Spleen (tissue), 11 donors: Measurements from ENCODE around the gene TNFAIP2. TPM values are rescaled to one million over a fixed set of nuclear protein-coding genes. Genes with fewer than 3 reads are reported as not detected.

ENCODE experiments used
- DNase-seq: peaks from one replicate; pipeline ENCODE4 v3.0.0-alpha.2; 2020
- H3K27ac ChIP-seq, 8 donors: fragments of 200-600 bp; sonication (generic) in 7 of 8; 1 replicate in 4 of 8; 2 replicates in 4 of 8; pipeline versions ENCODE4 v1.5.0 to v1.8.0; 2016 to 2021; ENCODE audit warnings: inconsistent platforms in 4 of 8, mild to moderate bottlenecking in 4 of 8, moderate library complexity in 1 of 8
- H3K27me3 ChIP-seq, 7 donors: fragments of 200-600 bp; sonication (generic) in 6 of 7; replicated peaks in 1 of 7; 1 replicate in 4 of 7; 2 replicates in 3 of 7; pipeline versions ENCODE4 v1.5.0 to v1.8.0; 2016 to 2021; ENCODE audit warnings: inconsistent platforms in 3 of 7, mild to moderate bottlenecking in 1 of 7
- H3K36me3 ChIP-seq, 6 donors: fragments of 200-600 bp; sonication (generic) in 5 of 6; 1 replicate in 4 of 6; 2 replicates in 2 of 6; pipeline versions ENCODE4 v1.5.0 to v1.8.0; 2016 to 2021; ENCODE audit warnings: inconsistent platforms in 2 of 6
- H3K4me1 ChIP-seq, 6 donors: fragments of 200-600 bp; sonication (generic) in 5 of 6; 1 replicate in 3 of 6; 2 replicates in 3 of 6; pipeline versions ENCODE4 v1.5.0 to v1.8.0; 2016 to 2021; ENCODE audit warnings: inconsistent platforms in 3 of 6
- H3K4me3 ChIP-seq, 8 donors: fragments of 200-600 bp; sonication (generic) in 7 of 8; 1 replicate in 4 of 8; 2 replicates in 4 of 8; pipeline versions ENCODE4 v1.5.0 to v1.8.0; 2016 to 2021; ENCODE audit warnings: inconsistent platforms in 4 of 8, mild to moderate bottlenecking in 4 of 8, moderate library complexity in 2 of 8
- H3K9me3 ChIP-seq, 8 donors: fragments of 200-600 bp; sonication (generic) in 7 of 8; 1 replicate in 4 of 8; 2 replicates in 4 of 8; pipeline versions ENCODE4 v1.5.0 to v1.8.0; 2016 to 2021; ENCODE audit warnings: inconsistent platforms in 4 of 8
- POLR2A ChIP-seq, 3 donors: fragments of 450-650 bp; IDR thresholded peaks; one replicate each; pipeline ENCODE4 v1.5.1; 2017; ENCODE audit warnings: antibody characterized with exemption in 3 of 3, mild to moderate bottlenecking in 1 of 3
- POLR2AphosphoS5 ChIP-seq, 3 donors: sonication (generic); formaldehyde crosslinking; IDR thresholded peaks; one replicate each; pipeline ENCODE4 v1.5.1; 2017; ENCODE audit warnings: antibody characterized with exemption in 3 of 3
- WGBS, 5 donors: extraction: QIAGEN DNeasy Blood & Tissue Kit in 3 of 5; methylation state at CpG; one replicate each; pipeline versions ENCODE4 v1.1.5 to v1.1.7; 2013 to 2018; 5-methylcytosine and 5-hydroxymethylcytosine counted together
- intact Hi-C: fragments of 100-400 bp; cut with DNase I; formaldehyde crosslinking; loops from one replicate; pipeline ENCODE4 v1.15.0; 2023; ENCODE audit warnings: low total_unique reads
- polyA plus RNA-seq, 3 donors: library from polyadenylated mRNA; stranded (reverse); fragments of 200-250 nt; gene quantifications; one replicate each; pipeline ENCODE4 v1.2.1, GENCODE V29; 2013
- total RNA-seq, 7 donors: library from RNA; depleted of rRNA in 3 of 7; stranded (reverse); fragments of >200 nt in 3 of 7; fragmentation: NEBNext Ultra II Directional in 4 of 7; extraction: Animal tissue kit (Norgen Biotek cat#: 25700) in 4 of 7; gene quantifications; one replicate each; pipeline versions ENCODE4 v1.1.0 to v1.2.1, GENCODE V29; 2016 to 2021
- TF ChIP-seq, protein P1 (sequence below), 11 experiments: fragments of 200-600 bp in 7 of 11; fragments of 450-650 bp in 4 of 11; sonication (generic) in 4 of 11; IDR thresholded peaks in 8 of 11; conservative IDR thresholded peaks in 3 of 11; 1 replicate in 7 of 11; 2 replicates in 4 of 11; pipeline versions ENCODE4 v1.4.0 to v1.8.0; 2016 to 2021; ENCODE audit warnings: antibody characterized with exemption in 11 of 11, inconsistent platforms in 4 of 11, mild to moderate bottlenecking in 1 of 11
- donor health status: healthy with polysubstance abuse.
- donor health status: DM: no; HTN: no; CAD: no; lungs with moderate emphysema.
- donor health status: DM: no; HTN: no; CAD: no.
- donor health status: Bipolar disorder and iron deficiency.
- donor health status: healthy.
- donor health status: DM: no; HTN: no; CAD: no.
- donor health status: DM: yes; HTN: yes; CAD: no.

The TNFAIP2 gene
- total and polyA plus RNA-seq, 10 donors = 90.2 to 410 (median 268) TPM

DNA sequence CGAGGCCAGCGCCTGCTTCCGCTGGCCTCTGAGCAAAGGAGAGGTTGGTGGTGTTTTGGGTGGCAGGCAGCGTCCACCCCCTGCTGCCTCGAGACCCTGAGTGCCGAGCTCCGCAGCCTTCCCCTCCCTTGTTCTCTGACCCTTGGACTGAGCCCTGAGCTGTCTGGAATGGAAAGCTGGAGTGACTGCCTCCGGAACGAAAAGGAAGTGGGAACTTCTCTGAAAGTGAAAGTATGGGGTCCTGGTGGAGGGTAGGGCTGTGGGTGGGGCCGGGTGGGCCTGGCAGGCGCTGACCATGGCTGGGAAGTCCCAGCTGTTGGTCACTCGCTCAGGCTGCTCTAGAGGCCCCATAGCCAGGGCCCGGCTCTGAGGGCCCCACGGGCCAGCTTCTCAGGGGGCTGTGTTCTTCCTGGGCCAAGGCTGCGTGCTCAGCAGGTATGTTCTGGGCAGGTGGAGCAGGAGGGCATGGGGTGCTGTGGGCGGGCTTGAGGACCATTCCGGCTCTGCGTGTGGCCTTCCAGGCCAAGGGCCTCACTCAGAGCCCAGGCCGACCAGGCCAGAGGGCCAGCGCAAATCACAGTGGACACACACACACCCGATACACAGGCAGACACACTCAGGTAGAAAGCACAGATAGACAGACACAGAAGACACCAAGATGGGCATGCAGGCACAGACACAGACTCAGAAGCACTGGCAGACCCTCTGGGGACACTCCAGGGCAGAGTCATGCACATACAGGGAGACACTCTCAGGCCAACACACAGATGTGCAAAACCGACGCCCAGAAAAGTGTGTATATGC, 28.7 kb upstream of the TNFAIP2 start, which contains the start of gene EXOC3L4:
Gene EXOC3L4, plus strand, starts transcription at position 320 of the 804 bp plus-strand sequence. CDS start 5,495 bp downstream, outside the sequence.
- DNase-seq = no peak
- Histone ChIP-seq H3K27me3 (peaks cover 0 to 24% (median 0%) of the 10 kb centered on the region in 7 donors), H3K36me3 (no peaks in the 10 kb centered on the region), H3K4me1 (peaks cover 4 to 65% (median 50%) of the 10 kb centered on the region in 6 donors), H3K27ac (peak within 1 kb of the TSS; percentile 15 to 85 (median 78)), H3K4me3 (peak within 1 kb of the TSS in 5 of 8 donors; percentile 2 to 46 (median 13)), H3K9me3 (no peaks in the 10 kb centered on the region)
- intact Hi-C loops = loop anchor here (10.0 kb wide), 1 partner anchor 400 kb away; no protein-coding TSS in a partner anchor
- TF ChIP-seq POLR2AphosphoS5 (IDR thresholded peaks at IDR 0.05) (peak in 2 of 3 donors; percentile 52 to 55), POLR2A (IDR thresholded peaks at IDR 0.05) (no peak)
- TF ChIP-seq, protein P1, sequence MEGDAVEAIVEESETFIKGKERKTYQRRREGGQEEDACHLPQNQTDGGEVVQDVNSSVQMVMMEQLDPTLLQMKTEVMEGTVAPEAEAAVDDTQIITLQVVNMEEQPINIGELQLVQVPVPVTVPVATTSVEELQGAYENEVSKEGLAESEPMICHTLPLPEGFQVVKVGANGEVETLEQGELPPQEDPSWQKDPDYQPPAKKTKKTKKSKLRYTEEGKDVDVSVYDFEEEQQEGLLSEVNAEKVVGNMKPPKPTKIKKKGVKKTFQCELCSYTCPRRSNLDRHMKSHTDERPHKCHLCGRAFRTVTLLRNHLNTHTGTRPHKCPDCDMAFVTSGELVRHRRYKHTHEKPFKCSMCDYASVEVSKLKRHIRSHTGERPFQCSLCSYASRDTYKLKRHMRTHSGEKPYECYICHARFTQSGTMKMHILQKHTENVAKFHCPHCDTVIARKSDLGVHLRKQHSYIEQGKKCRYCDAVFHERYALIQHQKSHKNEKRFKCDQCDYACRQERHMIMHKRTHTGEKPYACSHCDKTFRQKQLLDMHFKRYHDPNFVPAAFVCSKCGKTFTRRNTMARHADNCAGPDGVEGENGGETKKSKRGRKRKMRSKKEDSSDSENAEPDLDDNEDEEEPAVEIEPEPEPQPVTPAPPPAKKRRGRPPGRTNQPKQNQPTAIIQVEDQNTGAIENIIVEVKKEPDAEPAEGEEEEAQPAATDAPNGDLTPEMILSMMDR (IDR thresholded peaks at IDR 0.05 in 8 of 11, conservative IDR thresholded peaks at IDR 0.05 in 3 of 11) = no peak
- WGBS, 5 donors = 45 to 59% (median 53%) methylated on average over 12 to 23 of the region's 23 CpGs

DNA sequence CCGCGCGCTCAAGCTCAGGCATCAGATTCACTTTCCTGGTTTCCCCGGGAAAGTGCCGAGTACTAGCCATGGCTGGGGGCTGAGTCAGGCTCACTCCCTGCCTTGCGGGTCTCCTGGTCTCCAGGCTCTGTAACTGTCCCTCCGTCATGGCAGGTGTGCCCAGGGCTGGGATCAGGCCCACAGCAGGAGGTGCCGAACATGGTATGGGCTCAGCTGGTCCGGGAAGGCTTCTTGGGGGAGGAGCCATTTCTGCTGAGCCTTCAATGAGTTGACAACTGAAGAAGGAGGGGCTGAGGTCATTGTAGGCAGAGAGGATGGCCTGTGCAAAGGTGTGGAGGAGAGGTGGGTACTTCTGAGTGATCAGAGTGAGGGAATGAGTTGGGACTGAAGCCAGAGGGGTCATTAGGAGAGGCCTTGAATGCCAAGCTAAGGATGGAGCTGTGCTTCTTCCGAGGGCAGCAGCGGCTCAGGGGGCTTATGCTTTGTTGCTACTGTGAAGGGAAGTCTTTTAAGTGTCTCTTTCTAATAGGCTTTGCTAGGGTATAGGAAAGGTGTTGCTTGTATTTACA, 28.0 kb upstream of the TNFAIP2 start:
- Histone ChIP-seq H3K36me3 (no peaks in the 10 kb centered on the region), H3K27ac (peak overlapping the region; percentile 15 to 85 (median 78)), H3K27me3 (peaks cover 0 to 18% (median 0%) of the 10 kb centered on the region in 7 donors), H3K9me3 (no peaks in the 10 kb centered on the region), H3K4me1 (peaks cover 4 to 72% (median 57%) of the 10 kb centered on the region in 6 donors), H3K4me3 (peak overlapping the region in 5 of 8 donors; percentile 2 to 46 (median 13))
- 75 to 90% (median 88%) methylated on average over 10 to 11 of the region's 11 CpGs for WGBS, 5 donors
- intact Hi-C loops = loop anchor here (10.0 kb wide), 1 partner anchor 400 kb away; no protein-coding TSS in a partner anchor
- no peak for TF ChIP-seq POLR2A (IDR thresholded peaks at IDR 0.05)
- DNase-seq = no peak

DNA sequence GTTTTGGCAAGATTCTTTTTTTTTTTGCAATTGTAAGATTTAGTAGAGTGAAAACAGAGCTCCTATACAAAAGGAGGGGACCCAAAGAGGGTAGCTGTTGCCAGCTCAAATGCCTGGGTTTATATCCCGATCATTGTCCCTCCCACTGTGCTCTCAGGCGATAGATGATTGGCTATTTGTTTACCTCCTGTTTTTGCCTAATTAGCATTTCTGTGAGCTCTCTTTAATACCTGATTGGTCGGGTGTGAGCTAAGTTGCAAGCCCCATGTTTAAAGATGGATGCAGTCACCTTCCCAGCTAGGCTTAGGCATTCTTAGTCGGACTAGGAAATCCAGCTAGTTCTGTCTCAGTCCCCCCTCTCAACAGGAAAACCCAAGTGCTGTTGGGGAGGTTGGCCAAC, 26.9 kb upstream of the TNFAIP2 start:
- peaks cover 4 to 73% (median 57%) of the 10 kb centered on the region in 6 donors for H3K4me1 ChIP-seq
- H3K36me3 ChIP-seq = no peaks in the 10 kb centered on the region
- no peaks in the 10 kb centered on the region for H3K9me3 ChIP-seq
- TF ChIP-seq POLR2AphosphoS5 (IDR thresholded peaks at IDR 0.05) = no peak
- TF ChIP-seq POLR2A (IDR thresholded peaks at IDR 0.05) = no peak
- DNase-seq = no peak
- H3K4me3 ChIP-seq = no peak overlapping the region
- WGBS, 5 donors = 57 to 89% (median 85%) methylated on average over 4 of the region's 4 CpGs
- peaks cover 0 to 9% (median 0%) of the 10 kb centered on the region in 7 donors for H3K27me3 ChIP-seq
- peak overlapping the region in 2 of 8 donors; percentile 33 to 49 for H3K27ac ChIP-seq
- intact Hi-C loops = loop anchor here (10.0 kb wide), 1 partner anchor 402 kb away; no protein-coding TSS in a partner anchor

DNA sequence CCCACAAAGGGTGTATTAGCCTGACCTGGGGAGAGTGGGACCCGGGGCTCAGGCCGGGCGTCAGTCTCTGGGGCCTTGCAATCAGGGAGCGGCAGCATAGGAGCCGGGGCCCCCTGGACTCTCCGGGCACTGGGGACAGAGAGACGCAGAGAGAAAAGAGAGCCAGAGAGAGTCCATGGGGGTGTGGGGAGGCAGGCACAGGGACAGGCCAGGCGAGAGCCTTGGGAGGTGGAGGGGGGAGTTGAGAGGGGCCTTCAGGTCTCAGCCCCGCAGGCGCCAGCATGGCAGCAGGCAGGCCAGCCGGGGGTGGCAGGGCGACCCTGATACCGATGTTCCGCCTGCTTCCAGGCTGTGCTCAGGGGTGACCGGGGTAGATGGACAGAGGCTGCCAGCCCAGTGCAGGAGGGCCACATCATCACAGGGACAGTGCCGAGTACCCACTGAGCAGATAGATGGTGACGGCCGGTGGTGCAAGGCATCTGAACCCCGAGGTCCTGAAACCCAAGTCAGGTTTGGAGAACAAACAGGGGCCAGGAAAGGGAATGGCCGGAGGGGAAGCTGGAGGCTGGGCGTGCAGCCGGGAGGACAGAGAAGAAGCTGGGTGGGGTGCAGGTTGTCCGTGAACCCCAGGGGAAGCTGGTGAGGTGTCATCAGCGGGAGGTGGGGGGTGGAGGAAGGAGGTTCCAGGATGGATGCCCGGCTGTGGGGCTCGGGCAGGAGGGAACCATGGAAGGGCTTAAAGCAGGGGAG, 25.8 kb upstream of the TNFAIP2 start:
- no peaks in the 10 kb centered on the region for H3K36me3 ChIP-seq
- TF ChIP-seq POLR2AphosphoS5 (IDR thresholded peaks at IDR 0.05) (no peak), POLR2A (IDR thresholded peaks at IDR 0.05) (no peak)
- TF ChIP-seq, protein P1 (IDR thresholded peaks at IDR 0.05 in 8 of 11, conservative IDR thresholded peaks at IDR 0.05 in 3 of 11) = no peak
- WGBS, 5 donors = 71 to 85% (median 78%) methylated on average over 25 to 26 of the region's 26 CpGs
- no peaks in the 10 kb centered on the region for H3K9me3 ChIP-seq
- DNase-seq = no peak
- peaks cover 0 to 73% (median 56%) of the 10 kb centered on the region in 6 donors for H3K4me1 ChIP-seq
- peaks cover 0 to 13% (median 10%) of the 10 kb centered on the region in 7 donors for H3K27me3 ChIP-seq
- intact Hi-C loops = loop anchor here (10.0 kb wide), 1 partner anchor 403 kb away; no protein-coding TSS in a partner anchor
- peak overlapping the region in 1 of 8 donors; percentile 15 for H3K4me3 ChIP-seq
- H3K27ac ChIP-seq = peak overlapping the region in 6 of 8 donors; percentile 18 to 49 (median 30)
